Neural cell (in vitro differentiated cells): ENCODE results near the gene TMEM190. TPM values are rescaled to one million over a fixed set of nuclear protein-coding genes. Genes with fewer than 3 reads are reported as not detected.

Experiments used
- H2AFZ ChIP-seq: fragments of 200-600, 300-800 bp; sonication (generic), shearing (Covaris generic); 2 replicates; pipeline ENCODE4 v1.6.0; 2014; ENCODE audit warnings: low read depth, mild to moderate bottlenecking, antibody characterized with exemption, low read length, moderate library complexity
- H3F3A ChIP-seq: fragments of 200-600 bp; shearing (Covaris generic); 2 replicates; pipeline ENCODE4 v1.6.1; 2016; ENCODE audit warnings: mild to moderate bottlenecking, moderate library complexity, mixed read lengths, antibody characterized with exemption, low read length; ENCODE audit not compliant: insufficient read depth, poor library complexity, severe bottlenecking
- H3K27ac ChIP-seq: fragments of 200-600, 300-800 bp; sonication (generic), shearing (Covaris generic); 2 replicates; pipeline ENCODE4 v1.5.1; 2014; ENCODE audit warnings: mild to moderate bottlenecking, low read length, moderate library complexity
- H3K27me3 ChIP-seq: fragments of 300-800, 200-600 bp; sonication (generic), shearing (Covaris generic); 2 replicates; pipeline ENCODE4 v1.6.0; 2014; ENCODE audit warnings: mild to moderate bottlenecking, low read depth, low read length, moderate library complexity; ENCODE audit not compliant: insufficient read depth
- H3K36me3 ChIP-seq: fragments of 300-800, 200-600 bp; sonication (generic), shearing (Covaris generic); 2 replicates; pipeline ENCODE4 v1.5.1; 2014; ENCODE audit warnings: mild to moderate bottlenecking, antibody characterized with exemption, low read length, moderate library complexity; ENCODE audit not compliant: insufficient read depth
- H3K4me2 ChIP-seq: fragments of 300-800, 200-600 bp; sonication (generic), shearing (Covaris generic); 2 replicates; pipeline ENCODE4 v1.6.0; 2014; ENCODE audit warnings: mild to moderate bottlenecking, low read length
- H3K4me3 ChIP-seq: fragments of 300-800, 200-600 bp; sonication (generic), shearing (Covaris generic); 2 replicates; pipeline ENCODE4 v1.5.1; 2014; ENCODE audit warnings: mild to moderate bottlenecking, low read length, moderate library complexity
- H3K79me2 ChIP-seq: fragments of 200-600 bp; shearing (Covaris generic); replicated peaks from 2 replicates; pipeline ENCODE4 v1.6.0; 2014; ENCODE audit warnings: mild to moderate bottlenecking, low read length, moderate library complexity; ENCODE audit not compliant: insufficient read depth
- H3K9ac ChIP-seq: fragments of 300-800, 200-600 bp; sonication (generic), shearing (Covaris generic); 2 replicates; pipeline ENCODE4 v1.6.1; 2016; ENCODE audit warnings: mild to moderate bottlenecking, low read length, mixed read lengths
- H3K9me2 ChIP-seq: fragments of 200-600 bp; shearing (Covaris generic); 2 replicates; pipeline ENCODE4 v1.6.1; 2016; ENCODE audit warnings: mild to moderate bottlenecking, low read length, mixed read lengths; ENCODE audit not compliant: insufficient read depth
- H3K9me3 ChIP-seq: fragments of 200-600, 300-800 bp; sonication (generic), shearing (Covaris generic); 2 replicates; pipeline ENCODE4 v1.6.1; 2016; ENCODE audit warnings: mild to moderate bottlenecking, mixed run types, low read length, moderate library complexity, mixed read lengths
- H4K20me1 ChIP-seq: fragments of 200-600 bp; shearing (Covaris generic); 2 replicates; pipeline ENCODE4 v1.6.1; 2016; ENCODE audit warnings: mild to moderate bottlenecking, mixed run types; ENCODE audit not compliant: insufficient read depth
- EZH2 ChIP-seq: fragments of 200-600, 300-800 bp; shearing (Covaris generic), sonication (generic); IDR thresholded peaks from 2 replicates; pipeline ENCODE4 v1.6.1; 2014; ENCODE audit warnings: antibody characterized with exemption, low read length, borderline replicate concordance, mild to moderate bottlenecking; ENCODE audit not compliant: insufficient read depth, poor library complexity, severe bottlenecking
- MXI1 ChIP-seq: fragments of 450-650 bp; conservative IDR thresholded peaks from 2 replicates; pipeline ENCODE4 v1.6.1; 2014; ENCODE audit warnings: antibody characterized with exemption, mild to moderate bottlenecking; ENCODE audit not compliant: poor library complexity, severe bottlenecking
- POLR2AphosphoS5 ChIP-seq: IDR thresholded peaks from 2 replicates; pipeline ENCODE4 v1.6.1; 2012
- RAD21 ChIP-seq: fragments of 450-650 bp; conservative IDR thresholded peaks from 2 replicates; pipeline ENCODE4 v1.6.1; 2014; ENCODE audit warnings: antibody characterized with exemption, mild to moderate bottlenecking, moderate library complexity
- TAF1 ChIP-seq: IDR thresholded peaks from 2 replicates; pipeline ENCODE4 v1.6.1; 2012; ENCODE audit warnings: low read depth
- polyA plus RNA-seq: library from polyadenylated mRNA; depleted of rRNA; stranded (reverse); fragments of >200 nt; gene quantifications from 2 replicates; pipeline ENCODE4 v1.2.3, GENCODE V29; 2014
- TF ChIP-seq, protein P1 (sequence below): fragments of 450-650 bp; IDR thresholded peaks from 2 replicates; pipeline ENCODE4 v1.5.1; 2014; ENCODE audit warnings: antibody characterized with exemption, mild to moderate bottlenecking, moderate library complexity; ENCODE audit not compliant: poor library complexity, severe bottlenecking
- TF ChIP-seq, protein P2 (sequence below): IDR thresholded peaks from 2 replicates; pipeline ENCODE4 v1.6.1; 2012; ENCODE audit warnings: borderline replicate concordance

Gene TMEM190
- polyA plus RNA-seq, 1 donor from 2014 or later = not detected

DNA sequence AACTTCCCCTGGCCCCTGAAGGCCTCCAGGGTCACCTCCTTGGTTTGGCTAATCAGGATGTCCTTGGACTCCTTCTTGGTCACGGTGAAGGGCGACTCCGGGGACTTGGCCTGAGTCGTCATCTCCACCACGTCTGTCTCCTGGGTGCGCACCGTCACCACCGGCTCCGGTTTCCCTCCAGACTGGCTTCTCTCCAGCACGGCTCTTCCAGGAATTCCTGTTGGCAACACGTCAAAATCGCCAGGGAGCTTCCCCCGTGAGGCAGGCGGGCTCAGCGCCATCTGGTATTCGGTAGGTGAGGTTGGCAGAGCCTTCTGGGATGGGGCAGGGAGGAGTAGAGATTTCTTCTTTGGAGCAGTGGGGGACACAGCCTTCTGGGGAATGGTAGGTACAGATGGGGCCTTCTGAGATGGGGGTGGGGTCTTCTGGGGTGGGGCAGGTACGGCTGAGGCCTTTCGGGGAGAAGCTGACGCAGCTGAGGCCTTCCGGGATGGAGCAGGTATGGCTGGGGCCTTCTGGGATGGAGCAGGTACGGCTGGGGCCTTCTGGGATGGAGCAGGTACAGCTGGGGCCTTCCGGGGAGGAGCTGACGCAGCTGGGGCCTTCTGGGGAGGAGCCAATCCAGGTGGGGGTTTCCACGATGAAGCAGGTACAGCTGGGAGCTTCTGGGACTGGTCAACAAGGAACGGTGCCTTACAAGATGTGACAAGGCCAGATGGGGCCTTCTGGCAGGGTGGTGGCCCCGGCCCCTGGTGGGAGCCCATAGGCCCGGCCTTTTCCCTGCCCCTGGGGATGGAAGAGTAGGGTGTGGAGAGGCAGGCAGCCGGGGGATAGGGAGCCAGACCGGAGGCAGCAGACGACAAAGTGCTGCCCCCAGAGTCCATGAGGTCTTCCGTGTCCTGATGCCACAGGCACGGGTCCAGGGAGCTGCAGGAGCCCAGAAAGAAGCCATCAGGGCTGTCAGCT, 17.4 kb upstream of the TMEM190 start:
- no peak overlapping the region for H3K9ac ChIP-seq
- no peak overlapping the region for H2AFZ ChIP-seq
- no peaks in the 10 kb centered on the region for H3K9me2 ChIP-seq
- TF ChIP-seq POLR2AphosphoS5 (no peak), EZH2 (no peak)
- H3K9me3 ChIP-seq = no peaks in the 10 kb centered on the region
- H3K36me3 ChIP-seq = no peaks in the 10 kb centered on the region
- no peak overlapping the region for H3K4me3 ChIP-seq
- no peak overlapping the region for H3K4me2 ChIP-seq
- no peaks in the 10 kb centered on the region for H4K20me1 ChIP-seq
- H3K27ac ChIP-seq = no peak overlapping the region
- no peaks in the 10 kb centered on the region for H3K79me2 ChIP-seq
- H3F3A ChIP-seq = no peaks in the 10 kb centered on the region
- peaks cover 23% of the 10 kb centered on the region for H3K27me3 ChIP-seq

DNA sequence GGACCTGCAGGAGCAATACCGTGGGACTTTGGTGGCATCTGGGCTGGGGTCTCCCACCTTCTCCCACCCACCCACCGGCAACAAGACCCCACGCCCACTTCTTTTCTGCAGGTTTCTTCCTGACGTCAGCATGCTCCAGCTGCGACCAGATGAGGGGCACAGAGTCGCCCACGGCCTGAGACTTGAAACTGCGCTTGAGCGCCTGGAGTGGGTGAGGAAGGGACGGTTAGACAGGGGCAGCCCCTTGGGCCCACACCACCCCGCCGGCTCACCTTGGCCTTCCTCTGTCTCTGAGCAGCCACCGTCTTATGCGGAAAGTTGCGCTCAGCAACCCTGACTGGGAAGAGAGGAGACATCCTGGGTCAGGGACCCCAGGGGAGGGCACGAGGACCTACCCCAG, 15.7 kb upstream of the TMEM190 start:
- Histone ChIP-seq H2AFZ (no peak overlapping the region), H3K27me3 (peaks cover 7% of the 10 kb centered on the region), H3K79me2 (no peaks in the 10 kb centered on the region), H3K27ac (no peak overlapping the region), H3K4me2 (no peak overlapping the region), H3K4me3 (no peak overlapping the region), H3K9ac (no peak overlapping the region), H4K20me1 (no peaks in the 10 kb centered on the region), H3K36me3 (no peaks in the 10 kb centered on the region), H3K9me2 (no peaks in the 10 kb centered on the region), H3K9me3 (no peaks in the 10 kb centered on the region), H3F3A (no peaks in the 10 kb centered on the region)
- TF ChIP-seq, protein P1, sequence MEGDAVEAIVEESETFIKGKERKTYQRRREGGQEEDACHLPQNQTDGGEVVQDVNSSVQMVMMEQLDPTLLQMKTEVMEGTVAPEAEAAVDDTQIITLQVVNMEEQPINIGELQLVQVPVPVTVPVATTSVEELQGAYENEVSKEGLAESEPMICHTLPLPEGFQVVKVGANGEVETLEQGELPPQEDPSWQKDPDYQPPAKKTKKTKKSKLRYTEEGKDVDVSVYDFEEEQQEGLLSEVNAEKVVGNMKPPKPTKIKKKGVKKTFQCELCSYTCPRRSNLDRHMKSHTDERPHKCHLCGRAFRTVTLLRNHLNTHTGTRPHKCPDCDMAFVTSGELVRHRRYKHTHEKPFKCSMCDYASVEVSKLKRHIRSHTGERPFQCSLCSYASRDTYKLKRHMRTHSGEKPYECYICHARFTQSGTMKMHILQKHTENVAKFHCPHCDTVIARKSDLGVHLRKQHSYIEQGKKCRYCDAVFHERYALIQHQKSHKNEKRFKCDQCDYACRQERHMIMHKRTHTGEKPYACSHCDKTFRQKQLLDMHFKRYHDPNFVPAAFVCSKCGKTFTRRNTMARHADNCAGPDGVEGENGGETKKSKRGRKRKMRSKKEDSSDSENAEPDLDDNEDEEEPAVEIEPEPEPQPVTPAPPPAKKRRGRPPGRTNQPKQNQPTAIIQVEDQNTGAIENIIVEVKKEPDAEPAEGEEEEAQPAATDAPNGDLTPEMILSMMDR = no peak
- TF ChIP-seq, protein P2, sequence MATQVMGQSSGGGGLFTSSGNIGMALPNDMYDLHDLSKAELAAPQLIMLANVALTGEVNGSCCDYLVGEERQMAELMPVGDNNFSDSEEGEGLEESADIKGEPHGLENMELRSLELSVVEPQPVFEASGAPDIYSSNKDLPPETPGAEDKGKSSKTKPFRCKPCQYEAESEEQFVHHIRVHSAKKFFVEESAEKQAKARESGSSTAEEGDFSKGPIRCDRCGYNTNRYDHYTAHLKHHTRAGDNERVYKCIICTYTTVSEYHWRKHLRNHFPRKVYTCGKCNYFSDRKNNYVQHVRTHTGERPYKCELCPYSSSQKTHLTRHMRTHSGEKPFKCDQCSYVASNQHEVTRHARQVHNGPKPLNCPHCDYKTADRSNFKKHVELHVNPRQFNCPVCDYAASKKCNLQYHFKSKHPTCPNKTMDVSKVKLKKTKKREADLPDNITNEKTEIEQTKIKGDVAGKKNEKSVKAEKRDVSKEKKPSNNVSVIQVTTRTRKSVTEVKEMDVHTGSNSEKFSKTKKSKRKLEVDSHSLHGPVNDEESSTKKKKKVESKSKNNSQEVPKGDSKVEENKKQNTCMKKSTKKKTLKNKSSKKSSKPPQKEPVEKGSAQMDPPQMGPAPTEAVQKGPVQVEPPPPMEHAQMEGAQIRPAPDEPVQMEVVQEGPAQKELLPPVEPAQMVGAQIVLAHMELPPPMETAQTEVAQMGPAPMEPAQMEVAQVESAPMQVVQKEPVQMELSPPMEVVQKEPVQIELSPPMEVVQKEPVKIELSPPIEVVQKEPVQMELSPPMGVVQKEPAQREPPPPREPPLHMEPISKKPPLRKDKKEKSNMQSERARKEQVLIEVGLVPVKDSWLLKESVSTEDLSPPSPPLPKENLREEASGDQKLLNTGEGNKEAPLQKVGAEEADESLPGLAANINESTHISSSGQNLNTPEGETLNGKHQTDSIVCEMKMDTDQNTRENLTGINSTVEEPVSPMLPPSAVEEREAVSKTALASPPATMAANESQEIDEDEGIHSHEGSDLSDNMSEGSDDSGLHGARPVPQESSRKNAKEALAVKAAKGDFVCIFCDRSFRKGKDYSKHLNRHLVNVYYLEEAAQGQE = no peak
- no peak for TF ChIP-seq RAD21
- TF ChIP-seq MXI1 = no peak
- TF ChIP-seq TAF1 = no peak
